HG03025 (cell line): Measurements from ENCODE around the gene SETMAR.
"Not testable (repeated sequence)": the region's sequence is repeated elsewhere in the genome, so short reads cannot be mapped to it uniquely, and the experiment has no call there.

Experiments used
- ATAC-seq: cut with Tn5 transposase; IDR thresholded peaks from one replicate; pipeline ENCODE4 v1.9.1; 2021; ENCODE audit warnings: mild to moderate bottlenecking, moderate library complexity; ENCODE audit not compliant: unreplicated experiment, low FRiP score

The SETMAR gene

GRCh38 chr3:4303187-4304123 lies at the start of gene SETMAR:
TSS of gene SETMAR (plus strand) at chr3:4303369. CDS start at chr3:4303371, 2 bp downstream.
- ATAC-seq, result peak; percentile 98

GRCh38 chr3:4261406-4261805 lies 41.8 kb upstream of the SETMAR start:
- no peak for ATAC-seq

GRCh38 chr3:4264040-4264439 lies 39.1 kb upstream of the SETMAR start:
- no peak for ATAC-seq

GRCh38 chr3:4270720-4271119 lies 32.4 kb upstream of the SETMAR start:
- ATAC-seq, result no peak

- no peak for ATAC-seq
These were observed 31.3 kb upstream of the SETMAR start for GRCh38 chr3:4271834-4272233.

GRCh38 chr3:4279516-4280105 lies 23.6 kb upstream of the SETMAR start:
- no peak for ATAC-seq

- no peak for ATAC-seq
These were observed 21.2 kb upstream of the SETMAR start for GRCh38 chr3:4281991-4282390.

- ATAC-seq, result no peak
These were observed 18.3 kb upstream of the SETMAR start for GRCh38 chr3:4284865-4285264.

- ATAC-seq, result no peak
These were observed 14.1 kb upstream of the SETMAR start for GRCh38 chr3:4289044-4289443.

- peak; percentile 77 for ATAC-seq
These were observed 12.8 kb upstream of the SETMAR start for GRCh38 chr3:4290272-4290893.

GRCh38 chr3:4292301-4292700 lies 10.9 kb upstream of the SETMAR start:
- ATAC-seq, result no peak

- ATAC-seq, result no peak
These were observed 8.4 kb upstream of the SETMAR start for GRCh38 chr3:4294616-4295327.

GRCh38 chr3:4296454-4296853 lies 6.7 kb upstream of the SETMAR start:
- not testable (repeated sequence) for ATAC-seq

GRCh38 chr3:4297486-4297885 lies 5.7 kb upstream of the SETMAR start:
- ATAC-seq, result no peak

GRCh38 chr3:4302747-4303146 lies 422 bp upstream of the SETMAR start:
- ATAC-seq, result no peak

GRCh38 chr3:4305210-4305609 lies 2.0 kb downstream of the SETMAR start:
- ATAC-seq, result not testable (repeated sequence)

- no peak for ATAC-seq
These were observed 2.9 kb downstream of the SETMAR start for GRCh38 chr3:4306091-4306490.

GRCh38 chr3:4306860-4307259 lies 3.7 kb downstream of the SETMAR start:
- ATAC-seq, result no peak

- no peak for ATAC-seq
These were observed 6.4 kb downstream of the SETMAR start for GRCh38 chr3:4309491-4310128.

GRCh38 chr3:4310971-4311370 lies 7.8 kb downstream of the SETMAR start:
- ATAC-seq, result no peak
